ENCODE data around the gene ATF5.

- TF ChIP-seq CTCF (IDR thresholded peaks at IDR 0.05) = no peak
- TF ChIP-seq ZFX (IDR thresholded peaks at IDR 0.05; ENCODE audit: borderline replicate concordance) = no peak
Measured at GRCh38 chr19:49933643-49934042, 4.6 kb downstream of the ATF5 start.
